ENCODE results near the gene EXOC3.

EXOC3 gene

GRCh38 chr5:456351-457194, 13.6 kb downstream of the EXOC3 start:
- peaks cover 7% of the 10 kb centered on the region; the same call in 1 of the 2 replicates for H3K9me3 ChIP-seq (ENCODE audit: insufficient read depth, low read depth, low read length)
- no peak overlapping the region for H3K9ac ChIP-seq (ENCODE audit: low read depth, low read length)
- H3K27ac ChIP-seq (ENCODE audit: low read length): no peak overlapping the region
- H3K27me3 ChIP-seq (ENCODE audit: insufficient read depth, low read length): no peaks in the 10 kb centered on the region
- H3K4me1 ChIP-seq (ENCODE audit: insufficient read depth, low read length): no peaks in the 10 kb centered on the region; the same call in 1 of the 2 replicates
- no peak overlapping the region for H3K4me3 ChIP-seq (ENCODE audit: low read length)
- peaks cover 72% of the 10 kb centered on the region for H3K36me3 ChIP-seq (ENCODE audit: insufficient read depth, low read depth, low read length)

GRCh38 chr5:457195-457961, 14.4 kb downstream of the EXOC3 start:
- no peak overlapping the region for H3K27ac ChIP-seq (ENCODE audit: low read length)
- no peaks in the 10 kb centered on the region; the same call in 1 of the 2 replicates for H3K4me1 ChIP-seq (ENCODE audit: insufficient read depth, low read length)
- H3K36me3 ChIP-seq (ENCODE audit: insufficient read depth, low read depth, low read length): peaks cover 71% of the 10 kb centered on the region
- no peaks in the 10 kb centered on the region for H3K9me3 ChIP-seq (ENCODE audit: insufficient read depth, low read depth, low read length)
- no peak overlapping the region for H3K9ac ChIP-seq (ENCODE audit: low read depth, low read length)
- no peaks in the 10 kb centered on the region for H3K27me3 ChIP-seq (ENCODE audit: insufficient read depth, low read length)
- H3K4me3 ChIP-seq (ENCODE audit: low read length): no peak overlapping the region

- no peak overlapping the region for H3K27ac ChIP-seq (ENCODE audit: low read length)
- no peaks in the 10 kb centered on the region; the same call in 1 of the 2 replicates for H3K4me1 ChIP-seq (ENCODE audit: insufficient read depth, low read length)
- no peak overlapping the region for H3K4me3 ChIP-seq (ENCODE audit: low read length)
- peaks cover 71% of the 10 kb centered on the region for H3K36me3 ChIP-seq (ENCODE audit: insufficient read depth, low read depth, low read length)
- no peak overlapping the region for H3K9ac ChIP-seq (ENCODE audit: low read depth, low read length)
- H3K9me3 ChIP-seq (ENCODE audit: insufficient read depth, low read depth, low read length): no peaks in the 10 kb centered on the region
- no peaks in the 10 kb centered on the region for H3K27me3 ChIP-seq (ENCODE audit: insufficient read depth, low read length)
Observed at GRCh38 chr5:458547-459353, 15.8 kb downstream of the EXOC3 start.

- Histone ChIP-seq H3K9me3 (ENCODE audit: insufficient read depth, low read depth, low read length) (no peaks in the 10 kb centered on the region), H3K4me3 (ENCODE audit: low read length) (no peak overlapping the region), H3K9ac (ENCODE audit: low read depth, low read length) (no peak overlapping the region), H3K27ac (ENCODE audit: low read length) (no peak overlapping the region), H3K27me3 (ENCODE audit: insufficient read depth, low read length) (no peaks in the 10 kb centered on the region), H3K4me1 (ENCODE audit: insufficient read depth, low read length) (no peaks in the 10 kb centered on the region; the same call in 1 of the 2 replicates), H3K36me3 (ENCODE audit: insufficient read depth, low read depth, low read length) (peaks cover 70% of the 10 kb centered on the region)
Observed at GRCh38 chr5:459562-460272, 16.7 kb downstream of the EXOC3 start.

GRCh38 chr5:460273-460625, 17.3 kb downstream of the EXOC3 start:
- no peaks in the 10 kb centered on the region for H3K9me3 ChIP-seq (ENCODE audit: insufficient read depth, low read depth, low read length)
- H3K4me3 ChIP-seq (ENCODE audit: low read length): no peak overlapping the region
- no peak overlapping the region for H3K27ac ChIP-seq (ENCODE audit: low read length)
- H3K4me1 ChIP-seq (ENCODE audit: insufficient read depth, low read length): no peaks in the 10 kb centered on the region
- peaks cover 65% of the 10 kb centered on the region for H3K36me3 ChIP-seq (ENCODE audit: insufficient read depth, low read depth, low read length)
- no peaks in the 10 kb centered on the region for H3K27me3 ChIP-seq (ENCODE audit: insufficient read depth, low read length)
- no peak overlapping the region for H3K9ac ChIP-seq (ENCODE audit: low read depth, low read length)

GRCh38 chr5:462051-462481, 19.1 kb downstream of the EXOC3 start:
- Histone ChIP-seq H3K4me3 (ENCODE audit: low read length) (no peak overlapping the region), H3K9me3 (ENCODE audit: insufficient read depth, low read depth, low read length) (no peaks in the 10 kb centered on the region), H3K9ac (ENCODE audit: low read depth, low read length) (no peak overlapping the region), H3K4me1 (ENCODE audit: insufficient read depth, low read length) (no peaks in the 10 kb centered on the region), H3K27ac (ENCODE audit: low read length) (no peak overlapping the region), H3K36me3 (ENCODE audit: insufficient read depth, low read depth, low read length) (peaks cover 54% of the 10 kb centered on the region), H3K27me3 (ENCODE audit: insufficient read depth, low read length) (no peaks in the 10 kb centered on the region)

GRCh38 chr5:463301-463700, 20.3 kb downstream of the EXOC3 start:
- Histone ChIP-seq H3K9me3 (ENCODE audit: insufficient read depth, low read depth, low read length) (no peaks in the 10 kb centered on the region), H3K27ac (ENCODE audit: low read length) (no peak overlapping the region), H3K4me3 (ENCODE audit: low read length) (no peak overlapping the region), H3K36me3 (ENCODE audit: insufficient read depth, low read depth, low read length) (peaks cover 42% of the 10 kb centered on the region), H3K9ac (ENCODE audit: low read depth, low read length) (no peak overlapping the region), H3K4me1 (ENCODE audit: insufficient read depth, low read length) (no peaks in the 10 kb centered on the region), H3K27me3 (ENCODE audit: insufficient read depth, low read length) (no peaks in the 10 kb centered on the region)

GRCh38 chr5:463952-464351, 21.0 kb downstream of the EXOC3 start:
- no peak overlapping the region for H3K4me3 ChIP-seq (ENCODE audit: low read length)
- no peaks in the 10 kb centered on the region for H3K27me3 ChIP-seq (ENCODE audit: insufficient read depth, low read length)
- no peak overlapping the region for H3K9ac ChIP-seq (ENCODE audit: low read depth, low read length)
- peaks cover 37% of the 10 kb centered on the region for H3K36me3 ChIP-seq (ENCODE audit: insufficient read depth, low read depth, low read length)
- H3K27ac ChIP-seq (ENCODE audit: low read length): no peak overlapping the region
- H3K9me3 ChIP-seq (ENCODE audit: insufficient read depth, low read depth, low read length): no peaks in the 10 kb centered on the region
- H3K4me1 ChIP-seq (ENCODE audit: insufficient read depth, low read length): no peaks in the 10 kb centered on the region

GRCh38 chr5:464446-464842, 21.5 kb downstream of the EXOC3 start:
- H3K27ac ChIP-seq (ENCODE audit: low read length): no peak overlapping the region
- no peak overlapping the region for H3K9ac ChIP-seq (ENCODE audit: low read depth, low read length)
- no peaks in the 10 kb centered on the region for H3K27me3 ChIP-seq (ENCODE audit: insufficient read depth, low read length)
- no peak overlapping the region for H3K4me3 ChIP-seq (ENCODE audit: low read length)
- H3K9me3 ChIP-seq (ENCODE audit: insufficient read depth, low read depth, low read length): no peaks in the 10 kb centered on the region
- peaks cover 37% of the 10 kb centered on the region for H3K36me3 ChIP-seq (ENCODE audit: insufficient read depth, low read depth, low read length)
- H3K4me1 ChIP-seq (ENCODE audit: insufficient read depth, low read length): no peaks in the 10 kb centered on the region

GRCh38 chr5:464843-465590, 22.0 kb downstream of the EXOC3 start:
- Histone ChIP-seq H3K4me3 (ENCODE audit: low read length) (no peak overlapping the region), H3K27ac (ENCODE audit: low read length) (no peak overlapping the region), H3K36me3 (ENCODE audit: insufficient read depth, low read depth, low read length) (peaks cover 33% of the 10 kb centered on the region)

More at GRCh38 chr5:464843-465590, 22.0 kb downstream of the EXOC3 start:
- no peaks in the 10 kb centered on the region for H3K9me3 ChIP-seq (ENCODE audit: insufficient read depth, low read depth, low read length)
- no peaks in the 10 kb centered on the region for H3K27me3 ChIP-seq (ENCODE audit: insufficient read depth, low read length)
- no peak overlapping the region for H3K9ac ChIP-seq (ENCODE audit: low read depth, low read length)
- H3K4me1 ChIP-seq (ENCODE audit: insufficient read depth, low read length): no peaks in the 10 kb centered on the region

Data from iPS-20b (cell line).